Stimulated activated CD8-positive, alpha-beta memory T cell treated with anti-CD3 and anti-CD28 coated beads, Interleukin-7, amount 100 ng/mL, for 1 hour (primary cell): ENCODE results near the gene CACNB4.

Source experiments
- DNase-seq, 2 donors: peaks; one replicate each; pipeline ENCODE4 v3.0.0-alpha.2; 2020; ENCODE audit warnings: low read depth in 2 of 2

Gene CACNB4

DNA sequence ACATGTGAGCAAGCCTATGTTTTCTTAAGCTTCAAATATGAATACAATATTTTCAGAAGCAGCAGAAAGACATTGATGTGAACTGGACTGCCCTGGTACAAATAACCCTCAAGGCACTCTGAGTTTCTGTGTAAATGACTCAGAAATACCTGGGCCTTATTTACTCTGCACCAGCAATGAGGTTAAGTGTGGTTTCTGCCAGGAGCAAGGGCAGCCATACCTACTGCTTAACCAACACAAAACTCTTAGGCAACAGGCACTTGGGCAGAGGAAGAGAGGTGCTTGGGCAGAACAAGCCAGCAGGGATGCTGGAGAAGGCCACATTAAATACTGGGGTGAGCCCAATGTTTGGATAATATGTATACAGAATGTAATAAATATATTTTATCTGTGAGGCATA is 241.2 kb downstream of the CACNB4 start:
- no peak for DNase-seq

- DNase-seq: no peak
Observed at GRCh38 chr2:151855111-151855510, 243.7 kb downstream of the CACNB4 start.

GRCh38 chr2:151853070-151853758 is 245.6 kb downstream of the CACNB4 start:
- DNase-seq: no peak

DNA sequence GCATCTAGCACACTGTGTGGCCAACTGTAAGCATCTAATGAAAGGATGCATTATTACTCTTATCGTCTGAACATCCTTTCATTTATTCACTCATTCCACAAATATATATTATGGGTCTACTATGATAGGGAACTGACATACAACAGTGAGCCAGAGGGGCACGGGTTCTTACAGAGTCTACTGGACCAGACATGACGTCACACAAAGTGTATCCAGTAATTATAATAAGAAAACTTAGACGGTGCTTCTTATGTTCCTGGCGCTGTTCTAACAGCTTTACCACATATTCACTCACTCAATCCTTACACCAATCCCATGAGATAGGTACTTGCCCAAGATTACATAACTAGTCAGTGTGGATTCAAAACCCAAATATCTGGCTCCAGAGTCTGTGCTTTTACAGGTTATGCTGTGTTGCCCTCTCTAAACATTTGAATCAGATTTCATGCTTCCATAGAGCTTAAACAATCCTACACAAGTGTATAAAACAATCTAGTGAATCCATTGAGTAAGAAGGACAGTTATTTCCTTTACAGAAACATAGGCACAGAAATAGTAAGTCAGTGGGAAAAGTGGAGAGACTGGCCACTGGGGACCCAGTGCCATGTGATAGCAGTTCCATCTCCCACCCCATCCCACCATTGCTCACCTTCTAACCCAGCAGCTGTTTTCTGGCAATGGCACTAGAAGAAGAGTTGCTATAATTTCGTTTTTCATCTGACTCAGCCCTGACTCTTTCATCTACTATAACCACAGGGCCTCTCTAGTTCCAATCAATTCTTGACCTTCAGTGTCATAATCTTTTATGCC is 246.4 kb downstream of the CACNB4 start:
- no peak for DNase-seq

- no peak for DNase-seq
Observed at GRCh38 chr2:151851761-151852160, 247.1 kb downstream of the CACNB4 start.

DNA sequence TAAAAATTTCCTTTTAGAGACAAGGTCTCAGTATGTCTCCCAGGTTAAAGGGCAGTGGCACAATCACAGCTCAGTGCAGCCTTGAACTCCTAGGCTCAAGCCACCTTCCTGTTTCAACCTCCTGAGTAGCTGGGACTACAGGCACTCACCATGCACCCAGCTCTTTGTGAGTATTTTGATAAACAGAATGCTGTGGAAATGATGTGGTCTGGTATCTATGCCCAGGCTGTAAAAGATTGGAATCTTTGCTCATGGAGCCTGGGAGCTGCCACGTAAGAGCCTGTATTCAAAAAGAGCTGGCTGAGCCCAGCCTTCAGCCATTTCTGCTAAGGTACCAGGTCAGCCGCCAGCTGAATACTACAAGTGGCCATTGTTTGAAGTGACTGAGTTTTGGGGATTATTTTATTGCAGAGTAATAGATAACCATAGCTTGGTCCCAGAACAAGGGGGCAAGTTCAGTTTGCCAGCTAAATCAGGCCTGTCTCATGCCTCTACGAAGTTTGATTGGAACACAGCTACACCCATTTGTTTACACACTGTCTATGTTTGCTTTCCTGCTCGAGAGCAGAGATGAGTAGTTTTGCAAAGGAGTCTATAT is 249.3 kb downstream of the CACNB4 start:
- no peak for DNase-seq

- DNase-seq: no peak
Observed at GRCh38 chr2:151845884-151846283, 253.0 kb downstream of the CACNB4 start.

GRCh38 chr2:151845481-151845880 is 253.4 kb downstream of the CACNB4 start:
- no peak for DNase-seq

- no peak for DNase-seq
Observed at GRCh38 chr2:151844211-151844896, 254.5 kb downstream of the CACNB4 start.

- no peak for DNase-seq
Observed at GRCh38 chr2:151843691-151844061, 255.2 kb downstream of the CACNB4 start.

- no peak for DNase-seq
Observed at GRCh38 chr2:151842830-151843690, 255.8 kb downstream of the CACNB4 start.

DNA sequence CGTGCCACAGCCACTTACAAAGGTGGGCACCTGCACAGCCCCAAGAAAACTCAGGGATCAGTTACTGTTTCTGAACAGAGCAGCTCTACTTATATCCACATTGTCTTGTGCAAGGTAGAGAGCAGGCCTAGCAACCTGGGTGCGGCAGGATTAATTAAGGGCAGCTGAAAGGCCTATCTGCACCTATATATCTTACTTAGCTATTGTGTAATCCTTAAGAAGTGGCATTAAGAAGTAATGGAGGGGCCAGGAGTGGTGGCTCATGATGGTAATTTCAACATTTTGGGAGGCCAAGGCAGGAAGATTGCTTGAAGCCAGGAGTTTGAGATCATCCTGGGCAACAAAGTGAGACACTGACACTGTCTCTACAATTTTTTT is 257.8 kb downstream of the CACNB4 start:
- no peak for DNase-seq

DNA sequence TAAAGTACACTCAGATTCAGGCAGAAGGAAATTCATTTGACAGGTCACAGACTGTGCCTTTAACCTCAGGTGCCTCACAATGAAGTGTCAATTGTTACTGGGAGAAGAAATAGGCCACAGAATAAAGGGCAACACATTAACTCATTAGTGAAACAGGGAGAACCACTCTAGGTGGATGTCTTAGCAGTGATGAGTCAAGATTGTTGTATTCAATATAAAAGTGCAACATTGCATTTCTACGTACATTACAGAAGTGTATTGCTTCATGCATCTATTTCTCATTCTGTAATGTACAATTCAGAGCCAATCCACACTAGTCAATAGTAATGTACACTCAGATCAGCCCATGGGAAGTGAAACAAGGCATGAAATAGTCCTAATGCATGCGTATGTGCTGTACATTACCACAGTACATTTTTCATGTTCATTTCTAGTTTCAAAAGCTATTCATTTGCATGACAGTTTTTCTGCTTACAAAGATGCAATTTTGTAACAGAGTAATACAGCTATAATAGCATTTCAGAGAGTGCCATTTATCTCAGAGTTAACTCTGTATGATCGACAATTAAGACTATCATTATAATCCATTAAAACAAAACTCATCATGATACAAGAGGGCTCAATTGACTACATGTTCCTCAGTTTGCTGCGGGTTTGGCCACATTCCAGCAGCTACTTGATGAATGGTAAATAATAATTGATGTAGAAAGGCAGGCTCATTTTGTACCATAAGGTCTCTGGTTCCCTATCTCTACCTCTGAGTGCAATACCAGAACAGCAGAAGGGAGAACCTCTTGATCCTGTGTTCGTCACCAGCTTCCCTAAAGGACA is 258.4 kb downstream of the CACNB4 start:
- no peak for DNase-seq

DNA sequence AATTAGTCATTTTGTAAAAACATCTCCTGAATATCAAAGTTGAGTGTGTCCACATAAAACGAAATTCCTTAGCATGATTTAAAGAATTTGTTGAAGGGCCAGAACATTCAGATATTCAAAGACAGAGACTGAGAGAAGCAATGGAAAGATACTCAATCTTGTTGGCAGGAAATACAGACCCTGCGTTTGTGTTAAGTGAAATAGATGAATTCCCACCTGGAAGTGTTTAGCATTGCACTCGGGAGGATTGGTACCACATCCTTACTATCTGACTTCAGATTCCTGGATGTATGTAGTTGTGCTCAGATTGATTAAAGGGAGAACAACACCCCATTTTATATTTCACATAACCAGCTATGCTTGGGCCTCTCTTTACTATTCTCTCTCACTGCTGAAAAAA is 260.9 kb downstream of the CACNB4 start:
- no peak for DNase-seq

- no peak for DNase-seq
Observed at GRCh38 chr2:151833984-151834383, 264.9 kb downstream of the CACNB4 start.

DNA sequence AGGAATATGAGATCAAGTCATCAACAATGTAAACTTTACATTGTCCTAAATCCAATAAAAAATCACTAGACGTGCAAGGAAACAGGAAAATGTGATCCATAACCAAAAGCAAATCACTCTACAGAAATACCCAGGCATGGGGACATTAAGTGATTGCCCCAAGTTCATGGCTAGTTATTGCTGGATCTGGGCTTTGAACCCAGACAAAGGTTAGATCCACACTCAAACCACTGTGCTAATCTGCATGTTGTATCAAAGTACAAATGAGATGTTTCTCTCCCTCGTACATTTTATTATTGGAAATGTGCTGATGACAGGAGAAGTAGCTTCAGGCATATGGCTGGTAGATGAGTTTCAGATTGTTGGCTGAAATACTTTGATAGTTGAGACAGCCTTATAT is 267.9 kb downstream of the CACNB4 start:
- no peak for DNase-seq

DNA sequence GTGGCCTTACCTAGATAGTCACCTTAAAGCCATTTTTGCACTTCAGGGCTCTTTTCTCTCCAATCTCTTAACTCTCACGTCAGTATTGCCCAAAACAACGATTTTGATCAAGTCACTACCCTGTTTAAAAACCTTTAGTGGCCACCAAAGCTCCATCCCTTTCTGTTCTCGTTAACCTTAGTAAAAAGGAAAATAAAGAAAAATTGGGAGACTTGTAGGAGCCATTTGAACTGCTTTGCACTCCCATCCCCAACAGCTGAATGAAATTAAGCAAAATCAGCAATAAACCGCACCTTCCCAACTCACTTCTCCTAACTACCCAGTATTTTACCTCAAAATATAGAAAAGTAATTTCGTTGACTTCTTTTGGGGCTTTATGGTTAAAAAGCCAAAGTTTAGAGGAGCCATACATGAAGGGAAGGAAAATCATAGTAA is 269.9 kb downstream of the CACNB4 start:
- DNase-seq: no peak

GRCh38 chr2:151828143-151828889 is 270.5 kb downstream of the CACNB4 start, which contains the start of gene ARL5A:
TSS of gene ARL5A (minus strand) at chr2:151828421. CDS start at chr2:151828176, 245 bp downstream.
- DNase-seq: peak; percentile 91 to 93

DNA sequence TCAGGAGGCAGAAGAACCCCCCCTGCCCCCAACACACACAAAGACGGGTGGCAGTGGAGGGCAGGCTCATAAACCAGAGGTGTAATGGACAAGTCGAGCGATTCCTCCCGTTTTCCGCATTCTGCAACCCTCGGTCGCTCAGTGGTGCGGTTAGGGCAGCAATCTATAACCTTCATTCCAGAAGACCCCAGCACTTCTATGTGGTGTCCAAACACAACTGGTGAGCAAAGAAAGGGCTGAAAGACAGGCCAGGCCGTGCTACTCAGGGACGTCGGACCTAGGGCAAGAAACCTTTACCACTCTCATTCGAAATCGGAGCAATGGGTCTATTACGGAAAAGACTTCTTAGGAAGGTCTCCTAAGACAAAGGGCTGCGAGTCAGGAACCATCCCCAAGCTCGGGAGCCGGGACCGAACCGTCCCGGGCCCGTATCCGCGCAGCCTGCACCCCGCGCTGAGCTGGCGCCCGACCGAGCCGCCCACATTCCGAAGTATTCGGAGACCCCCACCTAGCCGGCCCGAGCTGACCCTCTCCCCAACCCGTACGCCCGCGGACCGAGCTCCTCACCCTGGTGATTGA is 271.2 kb downstream of the CACNB4 start:
- DNase-seq: no peak
